HG03025 (cell line): ENCODE measurements around the gene ZNF334.
A peak's percentile ranks its signal among the peaks of the same experiment; 100 is the strongest.

Experiments used
- ATAC-seq: cut with Tn5 transposase; IDR thresholded peaks from one replicate; pipeline ENCODE4 v1.9.1; 2021; ENCODE audit warnings: mild to moderate bottlenecking, moderate library complexity; ENCODE audit not compliant: unreplicated experiment, low FRiP score

The ZNF334 gene

DNA sequence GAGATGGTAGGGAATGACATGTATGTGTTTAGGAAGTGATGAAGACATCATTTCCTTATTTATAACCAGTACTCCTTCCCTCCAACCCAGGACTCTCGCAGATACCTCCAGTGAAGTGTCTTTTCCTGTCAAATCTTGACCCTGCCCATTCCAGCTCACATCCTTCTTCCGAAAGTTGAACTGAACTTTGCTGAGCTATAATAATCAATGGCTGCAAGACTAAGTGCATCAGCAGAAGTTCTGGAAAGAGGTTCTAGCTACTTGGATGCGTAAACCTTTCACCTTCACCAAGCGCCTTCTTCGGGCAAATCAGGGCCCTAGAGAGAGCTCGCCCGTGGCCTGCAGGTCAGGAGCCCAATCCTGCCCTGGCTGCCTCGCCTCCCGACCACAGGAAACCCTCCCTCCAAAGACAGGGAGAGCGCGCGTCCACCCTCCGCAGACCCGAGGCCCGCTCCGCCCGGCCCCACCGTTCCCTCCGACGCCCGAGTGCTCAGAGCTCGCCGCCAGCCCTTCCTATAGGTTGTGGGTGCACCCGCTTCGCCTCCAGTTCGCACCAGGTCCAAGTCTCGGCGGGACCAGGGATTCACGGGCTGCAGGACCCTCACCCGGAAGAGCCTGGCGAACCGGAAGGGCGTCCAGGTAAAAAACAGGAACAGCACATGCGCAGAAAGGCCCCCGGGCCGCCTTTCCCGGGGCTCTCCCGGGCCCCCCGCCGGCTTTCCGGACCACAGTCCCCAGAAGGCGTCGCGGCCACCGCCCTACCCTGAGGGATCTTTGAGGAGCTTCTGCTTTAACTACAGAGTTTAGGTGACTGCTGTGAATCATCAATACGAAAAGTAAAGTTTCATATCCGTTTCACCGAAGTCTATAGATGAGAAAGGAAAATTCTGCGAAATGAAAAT, at the start of gene ZNF334:
Gene ZNF334 (minus strand): TSS at position 617 of the 902 bp plus-strand sequence. CDS start 1,457 bp downstream, outside the sequence.
- no peak for ATAC-seq

DNA sequence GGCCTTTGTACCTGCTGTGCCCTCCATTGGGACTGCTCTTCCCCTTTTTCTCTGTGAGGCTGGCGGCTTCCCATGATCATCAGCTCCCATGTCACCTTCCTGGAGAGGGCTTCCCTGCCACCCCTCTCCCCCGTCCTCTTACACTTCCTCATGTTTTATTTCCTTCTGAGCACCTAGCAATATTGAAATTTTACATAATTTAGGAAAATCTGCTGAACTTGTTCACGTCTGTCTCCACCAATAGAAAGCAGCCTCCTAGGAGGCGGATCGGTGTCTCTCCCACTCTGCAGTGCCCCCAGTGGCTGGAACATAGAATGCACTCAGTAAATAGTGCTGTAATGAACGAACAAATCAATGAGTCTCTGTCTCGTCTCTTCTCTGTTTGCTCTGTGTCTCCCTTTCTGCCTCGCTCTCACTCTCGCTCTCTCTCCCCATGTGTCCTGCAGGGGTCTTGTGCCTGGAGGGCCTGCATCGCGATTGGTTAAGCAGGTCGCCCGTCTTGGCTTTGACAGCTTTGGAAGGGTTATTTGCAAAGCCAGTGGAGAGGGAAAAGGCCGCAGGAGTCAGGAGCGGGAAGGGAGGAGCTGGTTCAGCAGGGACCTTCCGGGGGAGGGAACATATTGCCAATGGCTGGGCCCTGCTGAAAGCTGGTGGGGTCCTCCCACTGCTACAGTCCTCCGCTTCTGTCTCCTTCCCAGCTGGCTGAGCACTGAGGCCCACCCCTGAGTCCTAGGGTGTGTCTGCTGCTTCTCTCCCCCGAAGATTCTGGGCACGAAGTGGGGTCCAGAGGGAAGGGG, 49.2 kb upstream of the ZNF334 start:
- no peak for ATAC-seq

DNA sequence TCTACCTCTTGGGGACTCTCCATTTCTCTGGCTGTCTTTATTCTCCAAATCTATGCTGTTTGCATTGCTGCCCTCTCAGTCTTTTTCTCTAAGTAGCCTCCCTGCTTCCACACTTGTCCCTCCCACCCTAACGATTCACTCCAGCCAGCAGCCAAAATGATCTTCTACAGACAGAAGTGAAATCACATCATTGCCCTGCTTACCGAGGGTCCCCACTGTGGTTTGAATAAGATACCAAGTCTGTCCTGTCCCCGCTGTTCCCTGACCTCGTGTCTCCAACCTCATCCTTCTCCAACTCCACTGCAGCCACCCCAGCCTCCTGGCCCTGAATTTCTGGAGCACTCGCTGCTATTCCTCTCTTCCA, 48.6 kb upstream of the ZNF334 start:
- ATAC-seq: no peak

- ATAC-seq: no peak
These were observed 46.5 kb upstream of the ZNF334 start for GRCh38 chr20:46559685-46560440.

DNA sequence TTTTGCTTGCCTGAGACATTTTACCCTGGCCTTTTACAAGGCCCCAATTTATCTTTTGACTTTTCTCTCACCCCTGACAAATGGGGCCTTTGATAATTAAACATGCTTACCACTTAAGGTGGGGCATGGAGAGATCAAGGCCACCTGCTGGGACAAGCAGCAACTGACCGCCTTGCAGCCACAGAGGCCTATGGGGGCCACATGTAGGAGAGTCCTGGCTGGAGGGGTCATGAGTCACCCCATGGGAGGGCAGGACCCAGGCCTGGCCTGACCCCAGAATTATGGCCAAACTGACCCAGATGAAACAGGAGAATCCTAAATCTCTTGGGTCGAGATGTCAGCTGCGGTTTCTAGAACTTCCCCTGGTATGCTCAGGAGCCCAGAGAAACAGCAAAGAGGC, 45.6 kb upstream of the ZNF334 start:
- ATAC-seq: no peak

- ATAC-seq: no peak
These were observed 45.2 kb upstream of the ZNF334 start for GRCh38 chr20:46558511-46558959.

- no peak for ATAC-seq
These were observed 44.0 kb upstream of the ZNF334 start for GRCh38 chr20:46557231-46557956.

DNA sequence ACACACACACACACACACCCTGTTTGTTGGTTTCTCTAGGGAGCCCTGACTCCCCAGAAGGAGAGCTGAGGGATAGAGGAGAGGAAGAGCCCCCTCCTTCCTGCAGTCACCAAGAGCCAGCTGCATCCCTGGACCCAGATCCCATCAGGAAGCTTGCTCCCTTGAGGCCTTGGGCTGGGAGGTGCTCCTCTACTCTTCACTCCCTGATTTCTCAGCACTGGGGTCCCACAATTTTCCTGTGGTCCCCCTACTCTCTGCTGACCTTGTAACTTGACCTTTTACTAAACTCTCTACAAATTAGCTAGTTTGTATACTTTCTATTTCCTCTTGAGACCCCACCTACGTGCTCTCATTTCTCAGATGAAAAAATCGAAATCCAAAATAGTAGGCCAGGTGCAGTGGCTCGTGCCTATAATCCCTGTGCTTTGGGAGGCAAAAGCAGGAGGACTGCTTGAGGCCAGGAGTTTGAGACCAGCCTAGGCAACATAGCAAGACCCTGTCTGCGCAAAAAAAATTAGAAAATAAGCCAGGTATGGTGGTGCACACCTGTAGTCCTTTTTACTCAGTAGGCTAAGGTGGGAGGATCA, 42.1 kb upstream of the ZNF334 start:
- no peak for ATAC-seq

DNA sequence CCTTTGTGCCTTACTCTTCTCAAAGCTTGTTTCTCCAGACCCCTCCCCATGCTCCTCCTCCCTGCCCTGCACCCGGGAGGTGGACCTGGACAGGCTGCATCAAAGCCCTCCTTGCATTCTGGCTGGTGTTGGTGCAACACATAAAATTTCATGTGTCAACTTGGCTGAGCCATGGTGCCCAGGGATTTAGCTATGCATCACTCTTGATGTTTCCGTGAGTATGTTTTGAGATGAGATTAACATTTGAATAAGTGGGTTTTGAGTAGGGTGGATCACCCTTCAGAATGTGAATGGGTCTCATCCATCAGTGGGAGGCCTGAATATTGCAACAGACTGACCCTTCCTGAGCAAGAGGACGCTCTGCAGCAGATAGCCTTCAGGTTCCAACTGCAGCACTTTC, 41.5 kb upstream of the ZNF334 start:
- ATAC-seq: no peak

- no peak for ATAC-seq
These were observed 40.6 kb upstream of the ZNF334 start for GRCh38 chr20:46553926-46554325.

- ATAC-seq: peak; percentile 53
These were observed 39.4 kb upstream of the ZNF334 start for GRCh38 chr20:46552460-46553420.

- ATAC-seq: no peak
These were observed 38.4 kb upstream of the ZNF334 start for GRCh38 chr20:46551522-46552381.

DNA sequence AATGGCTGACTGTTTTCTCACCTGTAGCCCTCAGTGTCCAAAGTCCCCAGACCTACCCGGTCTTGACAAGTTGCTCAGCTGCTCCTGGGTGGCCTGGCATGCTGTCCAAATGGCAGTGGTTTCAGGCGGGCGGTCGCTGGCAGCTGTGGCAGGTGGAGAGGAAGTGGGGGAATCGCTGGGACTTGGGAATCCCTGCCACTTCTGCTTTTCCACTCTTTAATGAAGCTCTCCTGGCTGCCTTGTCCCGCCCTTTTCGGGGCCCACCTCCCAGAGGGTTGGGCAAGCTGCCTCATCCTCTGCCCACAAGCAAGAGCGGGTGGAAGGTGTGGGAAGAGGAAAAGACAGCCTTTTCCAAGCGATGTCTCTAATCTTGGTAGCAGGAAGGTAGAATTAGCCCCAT, 37.1 kb upstream of the ZNF334 start, which contains the start of gene OCSTAMP:
Gene OCSTAMP (minus strand): TSS at position 194 of the 400 bp plus-strand sequence. CDS start 94 bp downstream, at position 100.
- no peak for ATAC-seq

DNA sequence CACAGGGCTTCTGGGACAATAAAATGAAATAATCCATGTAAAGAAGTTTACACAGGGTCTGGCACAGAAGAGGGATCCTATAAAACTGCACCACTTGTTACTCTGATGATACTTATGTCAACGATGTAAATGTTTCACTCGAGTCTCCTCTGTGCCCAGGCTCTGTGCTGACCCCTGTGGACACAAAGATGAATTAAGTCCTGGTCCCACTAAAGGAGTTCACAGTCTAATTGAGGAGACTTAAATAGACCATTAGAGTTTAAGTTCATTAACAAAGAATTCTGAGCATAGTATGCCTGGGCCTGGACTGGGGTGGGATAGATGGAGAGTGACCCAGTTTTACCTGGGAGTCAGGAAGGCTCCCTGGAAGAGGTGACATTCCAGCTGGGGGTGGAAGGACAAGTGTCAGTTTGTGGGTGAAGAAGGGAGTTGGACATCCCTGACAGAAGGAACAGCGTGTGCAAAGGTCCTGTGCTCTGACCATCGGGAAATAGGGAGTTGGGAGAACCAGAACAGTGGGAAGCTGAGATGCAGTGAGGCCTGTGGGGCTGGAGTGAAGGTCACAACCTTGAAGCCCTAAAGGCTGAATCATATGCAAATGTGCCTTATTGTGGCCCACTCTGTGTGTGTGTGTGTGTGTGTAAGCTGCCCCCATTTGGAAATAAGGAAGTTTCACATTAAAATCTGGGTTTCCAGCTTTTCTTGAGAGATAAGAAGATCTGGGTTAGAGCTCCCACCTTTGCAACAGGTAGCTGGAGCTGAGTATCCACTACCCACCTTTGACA, 36.0 kb upstream of the ZNF334 start:
- no peak for ATAC-seq

GRCh38 chr20:46548688-46549087, 35.3 kb upstream of the ZNF334 start:
- no peak for ATAC-seq

- ATAC-seq: no peak
These were observed 34.6 kb upstream of the ZNF334 start for GRCh38 chr20:46547995-46548394.

DNA sequence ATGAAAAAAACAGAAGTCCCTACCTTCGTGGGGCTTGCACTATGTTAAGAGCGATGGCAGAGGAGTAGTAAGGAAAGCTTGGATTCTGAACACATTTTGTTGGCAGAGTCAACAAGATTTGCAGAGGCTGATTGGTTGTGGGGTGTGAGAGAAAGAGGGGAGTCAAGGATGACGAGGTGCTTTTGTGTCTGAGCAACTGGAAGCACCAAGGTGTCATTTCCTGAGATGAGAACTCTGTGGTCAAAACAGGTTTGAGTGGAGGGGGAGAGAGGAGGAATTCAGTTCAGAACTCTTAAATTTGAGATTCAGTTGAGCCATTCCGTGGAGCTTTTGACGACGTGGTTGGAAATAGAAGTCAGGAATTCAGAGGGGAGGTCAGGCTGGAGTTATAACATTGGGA, 33.6 kb upstream of the ZNF334 start:
- no peak for ATAC-seq
